22Rv1 (cell line): ENCODE measurements around the gene CLDN34.

Experiments
- H3K27ac ChIP-seq: fragments of 450-650 bp; 2 replicates; pipeline ENCODE4 v1.5.1; 2017
- CTCF ChIP-seq: fragments of 450-650 bp; IDR thresholded peaks from 2 replicates; pipeline ENCODE4 v1.5.1; 2017; ENCODE audit warnings: mild to moderate bottlenecking
- ZFX ChIP-seq: fragments of 450-650 bp; IDR thresholded peaks from 2 replicates; pipeline ENCODE4 v1.6.1; 2017; ENCODE audit warnings: antibody characterized with exemption, borderline replicate concordance

CLDN34 gene

GRCh38 chrX:10007621-10008020 lies 40.5 kb downstream of the CLDN34 start:
- no peak overlapping the region for H3K27ac ChIP-seq
- no peak for TF ChIP-seq CTCF
- TF ChIP-seq ZFX = no peak

- H3K27ac ChIP-seq = no peak overlapping the region
- TF ChIP-seq ZFX = no peak
- no peak for TF ChIP-seq CTCF
Observed at GRCh38 chrX:10008483-10009056, 41.4 kb downstream of the CLDN34 start.

- TF ChIP-seq ZFX (no peak), CTCF (no peak)
- no peak overlapping the region for H3K27ac ChIP-seq
Observed at GRCh38 chrX:10009741-10010140, 42.6 kb downstream of the CLDN34 start.

- no peak overlapping the region for H3K27ac ChIP-seq
Observed at GRCh38 chrX:10010686-10011085, 43.5 kb downstream of the CLDN34 start.

GRCh38 chrX:10011261-10011931 lies 44.2 kb downstream of the CLDN34 start:
- H3K27ac ChIP-seq = no peak overlapping the region
- TF ChIP-seq ZFX = no peak

More at GRCh38 chrX:10010686-10011085, 43.5 kb downstream of the CLDN34 start:
- TF ChIP-seq CTCF = no peak
- TF ChIP-seq ZFX = no peak

GRCh38 chrX:10011991-10012390 lies 44.8 kb downstream of the CLDN34 start:
- TF ChIP-seq CTCF = no peak
- TF ChIP-seq ZFX = no peak
- no peak overlapping the region for H3K27ac ChIP-seq

GRCh38 chrX:10014462-10015354 lies 47.5 kb downstream of the CLDN34 start:
- H3K27ac ChIP-seq = 0 out of 2 replicates have a peak overlapping the region, but pooled peaks have one; percentile 15
- TF ChIP-seq ZFX (no peak), CTCF (no peak)
